Measurements from ENCODE around the gene A4GALT.

Gene A4GALT

DNA sequence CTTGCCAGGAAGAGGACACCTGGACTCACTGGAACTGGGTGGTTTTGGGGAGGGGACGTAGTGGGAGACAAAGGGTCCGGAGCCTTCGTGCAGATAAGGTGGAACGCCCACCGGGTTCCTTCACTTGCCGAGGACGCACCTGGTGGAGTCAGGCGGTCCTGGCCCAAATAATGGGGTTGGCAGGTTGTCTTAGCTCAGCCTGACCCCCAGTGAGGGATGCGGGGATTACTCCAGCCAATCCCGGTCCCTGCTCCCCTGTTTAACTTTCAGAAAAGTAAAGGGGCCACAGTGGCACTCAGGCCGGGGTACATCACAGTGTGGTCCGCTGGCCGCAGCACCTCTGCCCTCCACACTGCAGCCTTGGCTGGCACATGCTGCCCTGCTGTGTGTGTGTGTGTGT is 18.0 kb downstream of the A4GALT start:
- DNase-seq (ENCODE audit: low read depth) = no peak
- TF ChIP-seq, protein P1, sequence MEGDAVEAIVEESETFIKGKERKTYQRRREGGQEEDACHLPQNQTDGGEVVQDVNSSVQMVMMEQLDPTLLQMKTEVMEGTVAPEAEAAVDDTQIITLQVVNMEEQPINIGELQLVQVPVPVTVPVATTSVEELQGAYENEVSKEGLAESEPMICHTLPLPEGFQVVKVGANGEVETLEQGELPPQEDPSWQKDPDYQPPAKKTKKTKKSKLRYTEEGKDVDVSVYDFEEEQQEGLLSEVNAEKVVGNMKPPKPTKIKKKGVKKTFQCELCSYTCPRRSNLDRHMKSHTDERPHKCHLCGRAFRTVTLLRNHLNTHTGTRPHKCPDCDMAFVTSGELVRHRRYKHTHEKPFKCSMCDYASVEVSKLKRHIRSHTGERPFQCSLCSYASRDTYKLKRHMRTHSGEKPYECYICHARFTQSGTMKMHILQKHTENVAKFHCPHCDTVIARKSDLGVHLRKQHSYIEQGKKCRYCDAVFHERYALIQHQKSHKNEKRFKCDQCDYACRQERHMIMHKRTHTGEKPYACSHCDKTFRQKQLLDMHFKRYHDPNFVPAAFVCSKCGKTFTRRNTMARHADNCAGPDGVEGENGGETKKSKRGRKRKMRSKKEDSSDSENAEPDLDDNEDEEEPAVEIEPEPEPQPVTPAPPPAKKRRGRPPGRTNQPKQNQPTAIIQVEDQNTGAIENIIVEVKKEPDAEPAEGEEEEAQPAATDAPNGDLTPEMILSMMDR (IDR thresholded peaks at IDR 0.05; ENCODE audit: insufficient read depth, low read depth, low read length, missing control alignments) = no peak
- H3K4me3 ChIP-seq (ENCODE audit: low read depth, low read length) = no peak overlapping the region

DNA sequence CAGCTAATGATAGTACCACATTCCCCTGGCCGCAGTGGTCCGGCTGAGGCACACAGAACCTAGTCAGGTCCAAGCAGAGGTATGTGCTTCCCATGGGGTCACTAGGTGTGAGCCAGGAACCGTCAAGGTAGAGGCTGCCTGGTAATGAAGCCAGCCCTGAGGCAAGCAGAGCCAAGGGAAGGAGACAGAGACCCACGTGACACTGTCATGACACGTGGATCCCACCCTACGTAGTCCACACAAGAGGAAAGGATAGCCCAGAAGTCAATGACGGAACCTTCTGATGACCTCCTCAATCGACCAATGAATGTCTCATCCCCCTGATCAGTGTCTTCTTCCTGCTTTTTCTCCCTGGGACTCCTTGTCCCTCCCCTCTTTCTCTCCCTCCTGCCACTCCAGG is 19.0 kb downstream of the A4GALT start:
- TF ChIP-seq, protein P1 (IDR thresholded peaks at IDR 0.05; ENCODE audit: insufficient read depth, low read depth, low read length, missing control alignments) = no peak
- DNase-seq (ENCODE audit: low read depth) = no peak
- H3K4me3 ChIP-seq (ENCODE audit: low read depth, low read length) = no peak overlapping the region

DNA sequence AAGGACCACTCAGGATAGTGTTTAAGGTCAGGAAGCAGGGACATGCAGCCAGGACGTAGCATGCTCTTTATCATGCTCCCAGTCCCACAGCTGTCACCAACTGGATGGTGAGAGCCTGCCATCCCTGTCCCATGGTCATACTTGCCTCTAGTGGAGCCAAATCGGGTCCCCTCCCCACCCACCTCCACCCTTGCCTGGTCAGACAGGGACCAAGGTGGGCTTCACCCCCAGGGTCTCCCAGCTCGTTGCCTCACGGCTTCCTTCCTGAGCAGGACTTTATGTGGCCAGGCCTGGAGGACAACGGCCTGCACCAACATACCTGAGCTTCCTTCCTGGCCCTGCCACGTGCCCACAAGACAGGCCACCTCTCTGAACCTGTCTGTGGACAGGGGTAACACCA is 19.8 kb downstream of the A4GALT start:
- TF ChIP-seq, protein P1 (IDR thresholded peaks at IDR 0.05; ENCODE audit: insufficient read depth, low read depth, low read length, missing control alignments) = no peak
- DNase-seq (ENCODE audit: low read depth) = no peak
- H3K4me3 ChIP-seq (ENCODE audit: low read depth, low read length) = no peak overlapping the region

DNA sequence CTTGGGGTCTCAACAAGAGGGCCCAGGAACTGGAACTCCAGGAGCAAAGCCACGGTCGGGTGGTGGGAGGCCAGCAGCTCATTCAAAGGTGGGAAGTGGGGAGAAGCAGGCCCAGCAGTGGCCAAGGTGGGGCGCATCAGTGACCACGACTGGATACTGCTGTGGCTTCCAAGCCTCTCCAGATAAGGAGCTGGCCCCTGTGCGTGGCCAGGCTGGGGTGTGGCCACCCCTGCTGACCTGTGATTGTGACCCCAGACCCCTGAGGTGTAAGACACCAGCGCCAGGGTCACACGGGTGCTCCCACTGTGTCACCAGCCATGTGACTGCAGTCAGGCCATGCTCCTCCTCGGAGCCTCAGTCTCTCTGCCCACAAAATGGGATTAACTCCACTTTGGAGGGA is 20.3 kb downstream of the A4GALT start:
- DNase-seq (ENCODE audit: low read depth) = no peak
- TF ChIP-seq, protein P1 (IDR thresholded peaks at IDR 0.05; ENCODE audit: insufficient read depth, low read depth, low read length, missing control alignments) = no peak

DNA sequence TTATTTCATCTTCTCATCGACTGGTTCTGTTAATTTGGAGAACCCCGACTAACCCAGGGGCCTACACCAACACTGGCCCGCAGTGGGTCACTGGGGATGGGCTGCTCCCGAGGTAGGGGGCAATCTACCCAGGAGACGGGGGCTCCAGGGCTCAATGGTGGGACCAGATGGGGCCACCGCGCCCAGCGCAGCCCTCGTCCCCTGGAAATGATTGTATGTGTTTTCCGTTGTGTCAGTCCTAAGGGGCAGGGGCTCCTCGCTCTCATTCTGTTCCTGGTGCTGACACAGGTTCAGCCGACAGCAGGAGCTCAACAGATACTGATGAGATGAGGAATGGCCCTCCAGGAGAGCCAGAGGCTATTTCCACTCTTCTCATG is 20.7 kb downstream of the A4GALT start:
- no peak for DNase-seq (ENCODE audit: low read depth)
- no peak overlapping the region for H3K4me3 ChIP-seq (ENCODE audit: low read depth, low read length)
- TF ChIP-seq, protein P1 (IDR thresholded peaks at IDR 0.05; ENCODE audit: insufficient read depth, low read depth, low read length, missing control alignments) = no peak

More for the DNA sequence above, 20.3 kb downstream of the A4GALT start:
- H3K4me3 ChIP-seq (ENCODE audit: low read depth, low read length) = no peak overlapping the region

DNA sequence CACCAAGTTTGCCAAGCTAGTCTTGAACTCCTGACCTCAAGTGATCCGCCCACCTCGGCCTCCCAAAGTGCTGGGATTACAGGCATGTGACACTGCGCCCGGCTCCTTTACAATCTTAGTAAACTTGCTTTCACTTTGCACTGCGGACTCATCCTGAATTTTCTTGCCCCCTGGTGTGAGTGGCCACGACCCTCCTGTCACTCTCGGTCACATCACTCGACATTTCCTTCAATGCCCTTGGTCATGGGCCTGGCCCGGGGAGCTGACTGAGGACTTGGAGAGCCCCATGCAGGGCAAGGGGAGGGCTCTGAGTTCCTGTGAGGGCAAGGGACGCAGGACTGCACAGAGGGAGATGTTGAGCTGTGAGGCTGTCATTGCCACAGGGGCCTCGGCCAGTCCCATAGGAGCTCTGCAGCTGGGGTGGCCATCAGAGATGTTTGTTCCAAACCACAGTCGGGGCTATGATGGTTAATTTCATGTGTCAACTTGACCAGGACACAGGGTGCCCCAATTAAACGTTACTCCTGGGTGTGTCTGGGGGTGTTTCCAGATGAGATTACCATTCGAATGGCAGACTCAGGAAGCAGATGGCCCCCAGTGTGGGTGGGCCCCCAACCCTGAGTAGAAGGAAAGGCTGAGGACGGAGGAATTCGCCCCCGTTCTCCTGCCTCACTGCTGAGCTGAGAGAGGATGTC is 21.2 kb downstream of the A4GALT start:
- H3K4me3 ChIP-seq (ENCODE audit: low read depth, low read length) = no peak overlapping the region
- TF ChIP-seq, protein P1 (IDR thresholded peaks at IDR 0.05; ENCODE audit: insufficient read depth, low read depth, low read length, missing control alignments) = no peak

DNA sequence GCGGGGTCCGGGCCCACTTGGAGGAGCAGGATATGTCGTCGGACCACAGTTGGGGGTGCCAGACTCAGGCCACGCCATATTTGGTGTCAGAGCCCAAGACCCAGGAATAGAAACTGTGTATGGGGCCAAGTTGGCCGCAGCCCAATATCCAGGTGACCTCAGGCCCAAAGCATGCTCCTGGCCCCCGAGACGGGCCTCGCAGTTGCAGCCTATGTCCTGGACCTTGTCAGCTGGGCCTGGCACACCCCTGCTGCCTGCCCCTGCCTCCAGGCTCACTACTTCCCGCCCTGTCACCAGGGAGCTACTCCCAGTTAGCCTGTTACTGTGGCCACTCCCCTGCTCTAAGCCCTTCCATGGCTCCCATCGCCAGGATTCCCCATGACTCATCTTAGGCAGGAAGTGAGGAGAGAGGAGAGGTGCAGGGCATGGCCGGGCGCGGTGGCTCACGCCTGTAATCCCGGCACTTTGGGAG is 23.1 kb downstream of the A4GALT start:
- TF ChIP-seq, protein P1 (IDR thresholded peaks at IDR 0.05; ENCODE audit: insufficient read depth, low read depth, low read length, missing control alignments) = no peak
- DNase-seq (ENCODE audit: low read depth) = no peak
- no peak overlapping the region for H3K4me3 ChIP-seq (ENCODE audit: low read depth, low read length)

More for the DNA sequence above, 21.2 kb downstream of the A4GALT start:
- DNase-seq (ENCODE audit: low read depth) = no peak
